Left ventricle myocardium superior (tissue), 1 donor: Measurements from ENCODE around the gene PSMC5. TPM values are rescaled to one million over a fixed set of nuclear protein-coding genes. Genes with fewer than 3 reads are reported as not detected.
"Not testable (repeated sequence)": the region's sequence is repeated elsewhere in the genome, so short reads cannot be mapped to it uniquely, and the experiment has no call there.

Experiments
- ATAC-seq: fragments of 200-7000 bp; cut with Tn5 transposase; one replicate; pipeline ENCODE4 v1.9.1; 2020; ENCODE audit warnings: mild to moderate bottlenecking, moderate library complexity
- DNase-seq: peaks from one replicate; pipeline ENCODE4 v3.0.0-alpha.2; 2020
- intact Hi-C: fragments of 100-400 bp; cut with micrococcal nuclease; formaldehyde crosslinking; loops from one replicate; pipeline ENCODE4 v1.11.0; 2022
- total RNA-seq: library from RNA; stranded (reverse); fragmentation: NEBNext Ultra II Directional; extraction: Animal tissue kit (Norgen Biotek cat#: 25700); gene quantifications from one replicate; pipeline ENCODE4 v1.2.1, GENCODE V29; 2021
- donor health status: DM: no; HTN: yes; CAD: no; lungs with severe emphysema.

Gene PSMC5
- total RNA-seq, 1 donor from 2014 or later, result 141 TPM

DNA sequence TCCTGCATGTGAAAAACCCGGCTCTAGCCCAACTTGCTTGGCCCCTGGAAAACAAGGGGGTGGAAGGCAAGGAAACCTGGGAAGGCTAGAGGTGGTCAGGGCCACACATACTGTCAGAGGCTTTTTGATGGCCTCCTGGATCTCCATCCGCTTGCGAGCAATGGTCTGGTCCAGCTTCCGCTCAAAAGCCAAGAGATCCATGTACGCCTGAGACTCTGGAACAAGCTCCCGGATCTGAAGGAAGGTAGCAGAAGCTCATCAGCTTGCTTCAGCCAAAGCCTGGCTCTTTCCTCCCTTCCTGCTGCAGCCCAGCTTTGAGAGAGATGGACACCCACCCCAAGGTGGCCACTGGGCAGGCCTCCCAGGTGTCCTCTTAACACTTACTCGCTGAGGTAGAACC lies 9.6 kb downstream of the PSMC5 start:
- DNase-seq, result no peak
- intact Hi-C loops, result no loop called here

DNA sequence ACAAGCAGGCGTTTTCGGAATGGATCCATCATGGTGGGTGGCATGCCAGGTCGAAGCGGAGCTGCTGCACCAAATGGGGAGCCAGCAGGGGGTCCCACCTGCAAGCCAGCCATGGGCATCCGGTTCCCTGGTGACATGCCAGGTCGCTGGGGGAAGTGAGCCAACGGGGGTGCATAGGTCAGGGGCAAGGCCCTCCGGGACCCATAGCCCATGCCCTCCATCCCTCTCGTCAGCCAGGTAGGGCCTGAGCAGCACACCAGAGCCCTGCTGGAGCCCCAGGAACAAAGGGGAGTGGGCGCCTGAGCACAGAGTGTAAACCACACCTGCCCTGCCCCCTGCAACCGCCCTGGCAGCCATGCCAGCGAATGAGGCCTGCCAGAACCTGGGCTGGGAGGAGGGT lies 10.2 kb downstream of the PSMC5 start:
- DNase-seq, result peak; percentile 47
- intact Hi-C loops, result no loop called here
- no peak for ATAC-seq

More for the DNA sequence above, 9.6 kb downstream of the PSMC5 start:
- ATAC-seq, result no peak

DNA sequence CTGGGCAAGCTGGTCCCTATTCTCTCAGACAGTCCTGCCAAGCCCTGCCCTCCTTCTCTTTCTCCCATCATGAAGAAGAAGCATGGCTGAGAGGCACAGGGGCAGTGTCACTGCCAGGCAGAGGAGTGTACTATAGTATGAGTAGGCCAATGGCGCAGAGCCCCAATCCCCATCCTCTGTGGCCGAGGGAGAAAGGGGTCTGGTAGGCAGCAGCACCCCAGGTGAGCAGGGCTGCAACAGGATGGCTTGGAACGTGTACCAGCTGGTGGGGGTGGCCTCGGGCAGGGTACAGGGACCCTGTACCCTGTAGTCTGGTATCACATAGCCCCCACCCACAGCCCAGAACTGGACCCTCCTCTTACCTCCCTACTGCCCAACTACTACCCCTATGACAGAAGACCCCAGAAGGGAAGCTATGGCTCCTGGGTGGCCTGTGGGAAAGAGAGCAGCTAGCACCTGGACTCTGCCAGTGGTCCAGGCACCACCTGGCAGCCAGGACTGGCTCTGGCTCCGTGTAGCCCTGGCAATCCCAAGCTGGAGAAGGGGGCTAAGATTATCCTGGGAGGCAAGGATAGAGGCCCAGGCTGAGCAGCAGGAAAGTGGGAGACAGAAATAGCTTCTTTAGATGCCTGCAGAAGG lies 10.8 kb downstream of the PSMC5 start:
- DNase-seq, result no peak
- intact Hi-C loops, result no loop called here
- ATAC-seq, result no peak

DNA sequence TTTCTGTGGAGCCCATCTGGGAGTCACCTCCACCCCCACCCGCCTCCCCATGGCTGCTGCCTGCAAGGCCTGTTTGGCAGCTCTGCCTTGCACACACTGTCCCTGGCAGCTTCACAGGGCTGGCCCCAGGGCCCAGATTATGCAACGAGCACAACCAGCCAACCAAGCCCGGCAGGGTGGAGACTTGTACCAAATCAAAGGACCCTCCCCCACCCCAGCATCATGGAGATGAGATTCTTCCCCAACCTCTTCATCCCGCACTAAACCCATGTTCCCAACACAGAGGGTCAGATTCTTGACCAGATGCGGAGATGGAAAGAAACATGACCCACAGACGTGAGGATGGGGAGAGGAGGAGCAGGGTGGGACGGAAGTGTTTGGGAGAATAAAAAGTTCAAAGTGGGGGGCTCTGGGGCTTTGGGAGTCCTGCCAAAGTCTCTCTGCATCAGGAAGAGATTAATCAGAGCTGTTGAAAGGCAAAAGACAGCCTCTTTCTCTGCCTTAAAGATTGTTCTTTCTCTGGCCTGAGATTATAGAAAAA lies 11.5 kb downstream of the PSMC5 start:
- intact Hi-C loops, result no loop called here
- ATAC-seq (peak; percentile 65), DNase-seq (peak; percentile 96)

DNA sequence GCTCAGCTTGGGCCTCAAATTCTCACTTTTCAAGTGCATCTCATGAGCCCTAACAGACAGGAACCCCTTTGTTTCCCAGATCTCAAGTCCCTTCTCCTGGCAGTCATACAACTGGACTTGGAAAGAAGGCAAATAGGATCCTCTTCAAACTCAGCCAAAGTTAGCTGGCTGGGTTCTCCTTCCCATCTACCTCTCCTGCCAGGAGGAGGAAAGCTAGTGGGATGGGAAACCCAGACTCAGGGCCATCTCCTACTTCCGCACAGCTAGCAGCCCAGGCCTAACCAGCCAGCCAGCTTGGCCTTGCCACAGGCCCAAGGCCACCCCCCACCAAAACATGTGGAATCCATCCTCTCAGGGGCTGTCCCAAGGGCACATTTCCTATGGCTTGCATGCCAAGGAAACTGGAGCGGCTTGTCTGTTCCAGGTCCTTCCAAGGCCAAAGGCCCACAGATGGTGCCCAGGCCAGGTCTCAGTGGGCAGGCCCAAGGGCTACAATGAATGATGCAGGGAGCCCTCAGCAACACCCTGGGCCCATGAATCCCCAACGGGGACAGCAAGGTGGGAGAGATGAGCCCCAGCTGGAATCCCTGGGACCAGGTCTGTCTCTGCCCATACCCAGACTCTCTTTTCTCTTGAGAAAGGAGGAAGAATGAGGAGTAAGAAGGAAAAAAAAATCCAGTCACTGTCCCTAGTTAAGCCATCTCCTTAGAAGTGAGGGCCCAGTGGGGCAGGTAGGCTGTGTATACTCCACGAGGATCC lies 13.5 kb downstream of the PSMC5 start:
- peak; percentile 1 for ATAC-seq
- DNase-seq, result peak; percentile 60
- intact Hi-C loops, result no loop called here

DNA sequence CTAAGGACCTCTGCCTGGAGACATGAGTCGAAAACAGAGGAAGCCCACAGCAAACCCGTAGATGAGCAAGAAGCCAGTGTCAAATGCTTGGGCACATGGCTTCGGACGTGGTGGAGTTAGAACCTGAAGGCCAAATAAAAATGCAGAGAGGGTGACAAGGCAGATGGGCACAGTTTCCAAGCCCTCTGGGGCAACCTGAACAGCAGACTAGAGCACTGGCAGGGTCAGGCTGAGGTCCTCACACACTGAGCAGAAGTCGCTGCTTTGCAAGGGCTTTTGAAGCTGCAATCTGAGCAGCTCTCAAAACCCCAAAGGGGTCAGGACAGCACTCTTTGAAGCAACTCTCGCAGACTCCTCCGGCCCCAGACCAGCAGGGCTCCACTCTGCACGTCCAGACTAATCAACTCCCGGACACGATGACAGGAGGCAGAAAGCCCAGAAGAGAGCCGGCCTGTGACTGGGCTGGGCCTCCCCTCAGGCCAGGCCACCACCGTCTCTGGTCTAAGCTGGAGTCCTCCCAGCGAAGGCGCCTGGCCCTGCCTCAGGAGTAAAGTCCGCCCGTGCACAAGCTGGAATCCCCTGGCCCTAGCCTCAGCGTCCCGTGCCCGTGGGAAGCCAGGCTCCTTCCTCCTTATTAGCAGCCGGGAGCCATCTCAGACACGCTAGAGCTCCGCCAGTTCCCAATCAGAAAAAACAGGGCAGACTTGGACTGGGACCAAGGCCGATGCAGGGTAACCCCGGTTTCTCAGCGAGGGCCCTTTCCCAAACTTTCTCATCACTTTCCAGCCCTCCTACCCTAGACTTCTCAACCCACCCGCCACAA lies 14.3 kb downstream of the PSMC5 start:
- intact Hi-C loops, result no loop called here
- DNase-seq (peak; percentile 88), ATAC-seq (peak; percentile 35)

DNA sequence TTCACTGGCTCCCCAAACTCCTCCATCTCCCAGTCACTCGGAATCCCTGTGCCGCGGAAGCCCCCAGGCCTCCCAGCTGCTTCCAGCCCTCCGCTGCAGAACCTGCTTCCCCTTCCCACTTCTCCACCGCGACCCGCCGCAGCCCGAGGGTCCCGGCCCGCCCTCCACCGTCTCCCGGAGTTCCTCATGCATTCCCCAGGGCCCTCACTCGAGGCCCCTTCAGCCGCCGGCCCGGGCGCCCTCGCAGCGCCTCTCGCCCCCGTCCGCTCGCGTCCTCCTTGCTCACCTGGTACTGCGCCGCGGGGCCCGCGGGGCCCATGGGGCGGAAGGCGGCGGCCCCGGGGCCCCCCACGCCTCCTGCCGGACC lies 14.9 kb downstream of the PSMC5 start:
- intact Hi-C loops, result no loop called here
- no peak for ATAC-seq
- peak; percentile 62 for DNase-seq

DNA sequence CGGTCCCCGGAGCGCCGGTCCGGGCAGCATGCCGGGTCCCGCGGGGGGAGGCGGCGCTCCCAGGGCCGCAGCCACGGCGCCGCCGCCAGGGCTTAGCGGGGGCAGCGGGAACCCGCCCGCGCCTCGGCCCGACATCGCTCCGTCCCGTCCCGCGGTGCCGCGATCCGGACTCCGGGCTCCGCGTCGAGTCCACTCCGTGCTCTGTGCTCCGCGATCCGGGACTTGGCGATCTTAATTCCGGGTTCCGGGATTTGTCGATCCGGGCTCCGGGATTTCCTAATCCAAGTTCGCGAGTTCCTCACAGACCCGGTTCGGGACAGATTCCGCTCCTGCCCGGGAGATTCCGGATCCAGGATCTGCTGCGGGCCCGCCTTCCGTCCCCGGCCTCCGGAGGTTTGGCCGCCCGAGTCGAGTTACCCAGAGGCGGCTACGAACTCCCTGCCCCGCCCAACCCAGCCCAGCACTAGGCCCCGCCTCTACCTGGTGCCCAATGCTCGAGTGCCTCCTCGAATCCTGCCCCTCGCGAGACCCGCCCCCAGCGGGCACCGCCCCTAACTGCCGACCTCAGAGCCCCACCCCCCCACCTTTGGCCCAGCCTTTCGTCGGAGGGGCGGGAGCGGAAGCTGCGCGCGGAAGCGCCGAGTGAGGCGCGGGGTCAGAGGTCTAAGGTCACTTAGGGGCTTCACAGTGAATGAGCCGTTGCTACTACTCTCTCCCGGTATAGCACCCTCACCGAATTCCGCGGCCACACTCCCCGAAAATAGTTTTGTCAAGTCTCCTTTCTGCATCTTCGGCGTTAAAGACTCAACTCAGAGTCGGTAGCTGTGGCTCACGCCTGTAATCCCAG lies 15.5 kb downstream of the PSMC5 start, which contains the start of gene SMARCD2:
TSS of gene SMARCD2 (minus strand) at position 146 of the 847 bp plus-strand sequence. CDS start at position 135, 11 bp downstream.
- peak; percentile 99 for DNase-seq
- intact Hi-C loops, result no loop called here
- peak; percentile 79 for ATAC-seq

DNA sequence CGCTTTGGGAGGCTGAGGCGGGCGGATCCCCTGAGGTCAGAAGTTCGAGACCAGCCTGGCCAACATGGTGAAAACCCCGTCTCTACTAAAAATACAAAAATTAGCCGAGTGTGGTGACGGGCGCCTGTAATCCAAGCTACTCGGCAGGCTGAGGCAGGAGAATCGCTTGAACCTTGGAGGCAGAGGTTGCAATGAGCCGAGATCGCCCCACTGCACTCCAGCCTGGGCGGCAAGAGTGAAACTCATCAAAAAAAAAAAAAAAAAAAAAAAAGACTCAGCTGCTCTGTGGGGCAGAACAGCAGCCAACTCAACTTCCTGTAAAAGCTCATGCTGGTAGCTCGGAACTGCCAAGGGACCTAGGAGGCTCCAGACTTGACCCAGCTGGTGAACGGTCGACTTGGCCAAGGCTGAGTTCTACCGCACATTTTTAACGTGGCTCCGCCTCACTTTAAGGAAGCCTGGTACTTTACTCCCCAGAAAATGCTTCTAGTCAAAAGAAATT lies 16.2 kb downstream of the PSMC5 start:
- peak; percentile 7 for ATAC-seq
- peak; percentile 61 for DNase-seq
- intact Hi-C loops, result not testable (repeated sequence)

DNA sequence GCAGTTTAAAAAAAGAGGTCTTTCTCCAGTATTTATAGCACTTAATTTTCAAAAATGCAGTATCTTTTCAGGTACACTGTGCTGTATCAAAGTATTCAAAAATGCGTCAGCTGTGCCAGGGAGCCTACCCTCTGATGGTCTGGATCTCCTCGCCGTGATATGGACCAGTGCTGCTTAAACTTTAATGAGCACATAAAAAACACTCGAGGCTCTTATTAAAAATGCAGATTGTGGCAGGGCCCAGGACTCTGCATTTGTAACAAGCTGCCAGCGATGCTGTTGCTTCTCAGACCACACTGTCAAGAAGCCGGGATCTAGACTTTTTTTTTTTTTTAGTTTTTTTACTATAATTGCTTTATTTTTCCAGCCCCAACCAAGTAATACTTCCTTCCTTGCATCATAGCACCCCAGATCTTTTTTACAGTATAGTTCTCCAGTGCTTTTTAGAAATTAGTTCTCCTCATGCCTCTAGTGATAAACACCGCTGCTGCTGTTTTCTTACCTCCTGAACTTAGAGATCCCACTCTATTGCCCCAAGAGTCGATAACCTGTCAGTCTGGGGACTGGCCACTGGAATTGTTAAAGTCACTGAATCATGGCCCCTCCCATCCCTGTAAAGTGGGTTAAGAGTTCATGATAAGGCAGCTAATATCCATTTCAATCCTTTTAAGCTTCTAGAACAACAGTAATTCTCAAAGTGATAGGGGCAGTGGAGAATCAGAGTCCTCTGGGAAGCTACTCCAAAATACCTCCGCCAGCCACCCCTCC lies 16.9 kb downstream of the PSMC5 start:
- intact Hi-C loops, result no loop called here
- DNase-seq, result no peak
- ATAC-seq, result no peak

DNA sequence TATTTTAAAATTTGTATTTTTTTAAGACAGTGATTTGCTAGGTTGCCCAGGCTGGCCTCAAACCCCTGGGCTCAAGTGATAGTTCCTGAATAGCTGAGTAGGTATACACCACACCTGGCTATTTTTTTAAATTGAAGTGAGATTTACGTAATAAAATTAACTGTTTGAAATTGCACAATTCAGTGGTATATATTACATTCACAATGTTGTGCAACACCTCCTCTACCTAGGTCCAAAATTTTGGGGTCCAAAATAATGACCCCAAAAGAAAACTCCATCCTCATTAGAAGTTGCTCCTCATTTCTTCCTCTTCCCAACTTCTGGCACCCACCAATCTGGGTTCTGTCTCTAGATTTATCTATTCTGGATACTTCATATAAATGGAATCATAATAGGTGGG lies 18.3 kb downstream of the PSMC5 start:
- intact Hi-C loops, result no loop called here
- ATAC-seq (no peak), DNase-seq (no peak)

DNA sequence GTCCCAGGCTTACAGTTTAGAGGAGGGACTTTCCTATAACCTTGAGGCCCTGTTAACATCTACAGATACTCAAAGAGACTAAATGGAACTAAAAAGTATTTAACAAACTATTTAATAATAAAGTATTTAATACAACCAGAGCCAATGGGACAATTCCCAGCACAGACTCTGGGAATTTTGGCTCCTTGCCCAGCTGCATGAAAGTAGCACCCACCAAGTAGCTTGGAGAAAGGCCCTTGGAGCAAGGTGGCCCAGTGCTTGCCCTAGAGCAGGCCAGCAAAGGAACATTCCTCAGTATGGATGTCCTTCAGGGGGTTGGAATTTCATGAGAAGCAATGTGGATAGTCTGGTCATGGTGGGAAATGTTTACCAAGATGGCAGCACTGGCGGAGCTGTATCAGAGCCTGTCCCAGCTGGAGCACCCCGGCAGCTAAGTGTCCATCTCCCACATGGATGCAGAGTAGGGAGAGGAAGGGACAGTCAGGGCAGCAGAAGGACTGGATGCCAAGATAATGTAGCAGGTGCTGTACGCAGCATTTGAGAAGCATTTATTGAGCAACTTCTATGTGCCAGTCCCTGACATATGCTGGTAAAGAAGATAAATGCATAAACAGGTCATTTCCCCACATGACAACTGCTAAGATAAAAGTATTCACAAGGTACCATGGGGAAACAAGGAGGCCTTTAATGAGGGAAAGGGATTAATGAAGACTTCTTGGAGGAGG lies 20.5 kb downstream of the PSMC5 start:
- ATAC-seq, result no peak
- DNase-seq, result no peak
- intact Hi-C loops, result no loop called here

DNA sequence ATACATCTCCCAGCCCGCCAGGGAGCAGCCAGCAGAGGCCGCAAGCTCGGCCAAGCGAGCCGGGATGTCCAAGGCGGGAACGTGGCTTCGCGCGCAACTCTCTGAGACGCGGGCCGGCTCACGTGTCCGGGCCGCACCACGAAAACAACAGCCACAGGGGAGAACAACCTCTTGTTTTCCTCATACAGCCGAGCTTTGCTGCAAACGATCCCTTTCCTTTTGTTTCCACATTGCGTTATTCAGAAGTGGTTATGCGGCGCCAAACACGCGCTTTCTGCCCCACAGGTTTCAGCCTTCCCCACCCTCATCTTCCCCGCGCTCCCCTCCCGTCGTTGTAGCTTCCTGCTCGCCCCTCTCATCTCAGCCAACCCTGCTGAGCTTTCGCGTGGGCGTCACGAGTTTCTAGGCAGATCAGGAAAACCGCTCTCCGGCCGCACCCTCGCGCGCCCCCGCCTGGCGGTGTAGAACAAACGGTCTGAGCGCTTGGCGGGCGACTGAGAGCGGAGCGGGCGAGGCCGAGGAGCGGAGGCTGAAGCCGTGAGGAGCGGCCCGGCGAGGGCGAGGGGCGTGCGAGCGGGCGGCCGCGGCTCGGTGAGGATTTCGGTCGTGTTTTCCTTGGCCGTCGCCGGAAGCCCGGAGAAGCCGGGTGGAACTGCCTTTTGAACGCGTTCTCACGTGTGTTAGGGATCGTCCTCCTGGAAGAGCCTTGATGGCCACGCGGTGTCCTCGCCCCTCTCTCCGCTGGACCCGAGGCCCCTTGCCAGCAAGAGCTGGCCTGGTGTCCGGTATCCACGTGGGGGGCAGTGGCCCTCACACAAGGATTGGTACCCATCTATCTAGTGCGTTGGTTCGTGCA lies 21.8 kb downstream of the PSMC5 start:
- ATAC-seq, result peak; percentile 94
- intact Hi-C loops, result no loop called here
- peak; percentile 94 for DNase-seq

DNA sequence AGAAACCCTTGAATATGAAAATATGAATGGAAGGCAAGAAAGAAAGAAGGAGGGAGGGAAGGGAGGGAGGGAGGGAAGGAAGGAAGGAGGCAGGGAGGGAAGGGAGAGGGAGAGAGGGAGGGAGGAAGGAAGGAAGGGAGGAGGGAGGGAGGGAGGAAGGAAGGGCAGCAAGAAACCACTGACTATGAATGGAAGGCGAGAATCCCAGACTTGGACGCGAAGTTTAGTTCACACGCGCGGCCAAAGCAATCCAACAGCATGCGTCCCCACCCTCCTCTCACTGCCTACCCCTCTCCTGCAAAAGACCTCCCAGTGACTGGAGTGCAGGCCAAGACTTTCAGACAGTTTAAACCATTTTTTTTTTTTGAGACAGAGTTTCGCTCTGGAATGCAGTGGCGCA lies 23.2 kb downstream of the PSMC5 start:
- DNase-seq (no peak), ATAC-seq (no peak)
- intact Hi-C loops, result no loop called here

DNA sequence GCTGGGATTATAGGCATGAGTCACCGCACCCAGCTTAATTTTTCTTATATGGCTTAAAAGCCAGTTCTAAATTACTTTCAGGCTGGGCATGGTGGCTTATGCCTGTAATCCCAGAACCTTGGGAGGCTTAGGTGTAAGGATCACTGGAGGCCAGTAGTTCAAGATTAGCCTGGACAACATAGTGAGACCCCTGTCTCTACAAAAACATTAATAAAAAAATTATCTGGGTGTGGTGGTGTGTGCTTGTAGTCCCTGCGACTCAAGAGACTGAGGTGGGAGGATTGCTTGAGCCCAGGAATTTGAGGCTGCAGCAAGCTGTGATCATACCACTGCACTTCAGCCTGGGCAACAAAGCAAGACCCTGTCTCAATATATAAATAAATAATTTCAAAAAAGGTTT lies 26.0 kb downstream of the PSMC5 start:
- ATAC-seq (no peak), DNase-seq (no peak)
- intact Hi-C loops, result no loop called here

DNA sequence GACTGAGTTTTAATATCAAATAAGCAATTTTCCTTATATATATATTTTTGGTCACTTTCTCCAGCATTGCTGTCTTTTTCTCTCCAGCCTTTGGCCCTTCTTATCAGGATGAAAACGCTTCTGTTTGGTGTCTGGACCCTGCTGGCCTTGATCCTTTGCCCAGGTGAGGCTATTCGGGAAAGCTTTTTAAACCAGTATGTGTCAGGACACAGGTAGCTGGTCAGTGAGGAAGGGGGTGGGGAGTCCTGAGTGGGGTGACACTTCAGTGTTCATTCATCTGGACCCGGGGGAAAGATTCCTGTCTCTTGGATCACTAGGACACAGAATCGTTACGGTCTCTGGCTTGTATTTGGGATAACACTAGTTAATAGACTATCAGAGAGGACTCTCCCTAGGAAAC lies 27.5 kb downstream of the PSMC5 start:
- intact Hi-C loops, result no loop called here
- ATAC-seq (no peak), DNase-seq (no peak)
